Esophagus squamous epithelium (tissue), 4 donors: Measurements from ENCODE around the gene PSMB9.

Source experiments
- POLR2A ChIP-seq, 4 donors: fragments of 450-650 bp; IDR thresholded peaks; one replicate each; pipeline ENCODE4 v1.6.1; 2017; ENCODE audit warnings: antibody characterized with exemption in 4 of 4, mild to moderate bottlenecking in 4 of 4, moderate library complexity in 3 of 4
- TF ChIP-seq, protein P1 (sequence below), 6 experiments: fragments of 450-650 bp in 4 of 6; fragments of 200-600 bp in 2 of 6; sonication (generic) in 2 of 6; IDR thresholded peaks; one replicate each; pipeline ENCODE4 v1.5.1; 2016 to 2019; ENCODE audit warnings: antibody characterized with exemption in 6 of 6, mild to moderate bottlenecking in 4 of 6, moderate library complexity in 4 of 6

DNA sequence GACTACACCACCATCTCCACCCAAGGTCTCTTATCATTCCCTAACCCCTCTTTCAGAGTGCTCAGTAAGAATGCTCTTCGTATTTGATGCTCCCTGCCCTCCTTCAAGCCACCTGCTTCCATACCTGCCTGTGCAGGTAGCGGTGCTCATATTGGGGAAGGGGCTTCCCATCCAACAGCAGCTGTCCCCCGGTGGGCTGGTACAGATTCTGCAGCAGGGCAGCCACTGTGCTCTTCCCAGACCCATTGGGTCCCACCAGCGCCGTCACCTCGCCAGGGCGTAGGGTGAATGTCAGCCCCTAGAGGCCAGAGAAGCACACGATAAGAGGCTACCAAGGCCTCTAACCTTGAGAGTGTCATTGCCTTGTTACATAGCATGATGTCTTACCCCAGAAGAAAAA, 6.2 kb upstream of the PSMB9 start:
- TF ChIP-seq, protein P1, sequence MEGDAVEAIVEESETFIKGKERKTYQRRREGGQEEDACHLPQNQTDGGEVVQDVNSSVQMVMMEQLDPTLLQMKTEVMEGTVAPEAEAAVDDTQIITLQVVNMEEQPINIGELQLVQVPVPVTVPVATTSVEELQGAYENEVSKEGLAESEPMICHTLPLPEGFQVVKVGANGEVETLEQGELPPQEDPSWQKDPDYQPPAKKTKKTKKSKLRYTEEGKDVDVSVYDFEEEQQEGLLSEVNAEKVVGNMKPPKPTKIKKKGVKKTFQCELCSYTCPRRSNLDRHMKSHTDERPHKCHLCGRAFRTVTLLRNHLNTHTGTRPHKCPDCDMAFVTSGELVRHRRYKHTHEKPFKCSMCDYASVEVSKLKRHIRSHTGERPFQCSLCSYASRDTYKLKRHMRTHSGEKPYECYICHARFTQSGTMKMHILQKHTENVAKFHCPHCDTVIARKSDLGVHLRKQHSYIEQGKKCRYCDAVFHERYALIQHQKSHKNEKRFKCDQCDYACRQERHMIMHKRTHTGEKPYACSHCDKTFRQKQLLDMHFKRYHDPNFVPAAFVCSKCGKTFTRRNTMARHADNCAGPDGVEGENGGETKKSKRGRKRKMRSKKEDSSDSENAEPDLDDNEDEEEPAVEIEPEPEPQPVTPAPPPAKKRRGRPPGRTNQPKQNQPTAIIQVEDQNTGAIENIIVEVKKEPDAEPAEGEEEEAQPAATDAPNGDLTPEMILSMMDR (IDR thresholded peaks at IDR 0.05): no peak
- no peak for TF ChIP-seq POLR2A (IDR thresholded peaks at IDR 0.05)
